ENCODE results near the gene GSX1.

Gene GSX1

GRCh38 chr13:27835799-27836198 lies 43.5 kb downstream of the GSX1 start:
- TF ChIP-seq CTCF (IDR thresholded peaks at IDR 0.05): no peak
- DNase-seq: no peak
- intact Hi-C loops (cut with DNase I; ENCODE audit: low total_unique reads): no loop called here
- H3K27ac ChIP-seq: no peak overlapping the region
- H3K4me3 ChIP-seq: no peak overlapping the region
- H3K27me3 ChIP-seq: peaks cover 0 to 26% of the 10 kb centered on the region in 2 donors
- H3K9me3 ChIP-seq: no peaks in the 10 kb centered on the region
- H3K4me1 ChIP-seq: no peaks in the 10 kb centered on the region
- H3K36me3 ChIP-seq: no peaks in the 10 kb centered on the region

- H3K36me3 ChIP-seq: no peaks in the 10 kb centered on the region
- no peak for DNase-seq
- no peak overlapping the region for H3K4me3 ChIP-seq
- H3K9me3 ChIP-seq: no peaks in the 10 kb centered on the region
- H3K4me1 ChIP-seq: no peaks in the 10 kb centered on the region
- intact Hi-C loops (cut with DNase I; ENCODE audit: low total_unique reads): no loop called here
- H3K27me3 ChIP-seq: peaks cover 0 to 21% of the 10 kb centered on the region in 2 donors
- no peak for TF ChIP-seq CTCF (IDR thresholded peaks at IDR 0.05)
- no peak overlapping the region for H3K27ac ChIP-seq
These were observed 47.7 kb downstream of the GSX1 start for GRCh38 chr13:27839809-27840467.

- H3K4me3 ChIP-seq: no peak overlapping the region
- H3K4me1 ChIP-seq: no peaks in the 10 kb centered on the region
- H3K27ac ChIP-seq: no peak overlapping the region
- intact Hi-C loops (cut with DNase I; ENCODE audit: low total_unique reads): no loop called here
- no peaks in the 10 kb centered on the region for H3K36me3 ChIP-seq
- H3K9me3 ChIP-seq: no peaks in the 10 kb centered on the region
- DNase-seq: no peak
- no peak for TF ChIP-seq CTCF (IDR thresholded peaks at IDR 0.05)
- H3K27me3 ChIP-seq: peaks cover 0 to 16% of the 10 kb centered on the region in 2 donors
These were observed 50.3 kb downstream of the GSX1 start for GRCh38 chr13:27842571-27842970.

All from tibial artery (tissue), 4 donors.